Measurements from ENCODE around the gene ACR. TPM values are rescaled to one million over a fixed set of nuclear protein-coding genes. Genes with fewer than 3 reads are reported as not detected.

Gene ACR
- total RNA-seq, 1 experiment from 2014 or later = not detected

- no peak overlapping the region for H2AFZ ChIP-seq
- DNase-seq = peak; percentile 28 to 49
Measured at GRCh38 chr22:50731811-50732624, 6.0 kb upstream of the ACR start.

DNA sequence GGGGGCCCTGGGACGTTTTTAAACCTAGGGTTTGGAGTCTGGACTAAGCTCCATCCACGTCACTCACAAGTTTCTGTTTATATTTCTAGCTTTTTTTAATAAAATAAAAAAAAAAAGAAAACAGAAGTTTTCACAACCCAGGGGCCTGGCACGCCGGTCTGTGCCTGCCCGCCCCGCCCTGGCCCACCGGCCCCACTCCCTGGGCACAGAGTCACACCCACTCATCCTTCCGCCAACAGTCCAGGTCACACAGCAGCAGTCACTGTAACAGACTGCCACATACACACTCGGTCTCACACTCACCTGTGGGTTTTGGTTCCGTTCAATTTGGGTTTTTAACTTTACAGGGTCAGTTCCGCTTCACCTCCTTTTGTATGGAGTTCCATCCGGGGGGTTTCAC lies 5.3 kb upstream of the ACR start:
- ChIA-PET CTCF (no interaction called here), POLR2A (ENCODE audit: unreplicated experiment) (no interaction called here)
- TF ChIP-seq, protein P1, sequence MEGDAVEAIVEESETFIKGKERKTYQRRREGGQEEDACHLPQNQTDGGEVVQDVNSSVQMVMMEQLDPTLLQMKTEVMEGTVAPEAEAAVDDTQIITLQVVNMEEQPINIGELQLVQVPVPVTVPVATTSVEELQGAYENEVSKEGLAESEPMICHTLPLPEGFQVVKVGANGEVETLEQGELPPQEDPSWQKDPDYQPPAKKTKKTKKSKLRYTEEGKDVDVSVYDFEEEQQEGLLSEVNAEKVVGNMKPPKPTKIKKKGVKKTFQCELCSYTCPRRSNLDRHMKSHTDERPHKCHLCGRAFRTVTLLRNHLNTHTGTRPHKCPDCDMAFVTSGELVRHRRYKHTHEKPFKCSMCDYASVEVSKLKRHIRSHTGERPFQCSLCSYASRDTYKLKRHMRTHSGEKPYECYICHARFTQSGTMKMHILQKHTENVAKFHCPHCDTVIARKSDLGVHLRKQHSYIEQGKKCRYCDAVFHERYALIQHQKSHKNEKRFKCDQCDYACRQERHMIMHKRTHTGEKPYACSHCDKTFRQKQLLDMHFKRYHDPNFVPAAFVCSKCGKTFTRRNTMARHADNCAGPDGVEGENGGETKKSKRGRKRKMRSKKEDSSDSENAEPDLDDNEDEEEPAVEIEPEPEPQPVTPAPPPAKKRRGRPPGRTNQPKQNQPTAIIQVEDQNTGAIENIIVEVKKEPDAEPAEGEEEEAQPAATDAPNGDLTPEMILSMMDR (conservative IDR thresholded peaks at IDR 0.05) = no peak
- TF ChIP-seq EZH2 (IDR thresholded peaks at IDR 0.05; ENCODE audit: low read depth) = no peak
- Histone ChIP-seq H4K20me1 (ENCODE audit: insufficient read depth) (peaks cover 4% of the 10 kb centered on the region; the same call in 1 of the 2 replicates), H2AFZ (no peak overlapping the region), H3F3A (ENCODE audit: insufficient read depth, low read depth) (no peaks in the 10 kb centered on the region), H3K36me3 (ENCODE audit: low read depth) (no peaks in the 10 kb centered on the region), H3K27me3 (ENCODE audit: insufficient read depth, low read depth) (0 out of 2 replicates have a peak, but pooled peaks cover under 1% of the 10 kb centered on the region), H3K79me2 (ENCODE audit: low read depth) (no peaks in the 10 kb centered on the region), H3K4me1 (replicated peaks; ENCODE audit: insufficient read depth) (no peaks in the 10 kb centered on the region), H3K9me3 (ENCODE audit: insufficient read depth, low read depth) (no peaks in the 10 kb centered on the region), H3K4me3 (no peak overlapping the region), H3K27ac (no peak overlapping the region), H3K9me2 (ENCODE audit: insufficient read depth) (no peaks in the 10 kb centered on the region), H3K4me2 (no peak overlapping the region)
- intact Hi-C loops (cut with micrococcal nuclease; ENCODE audit: unreplicated experiment) = no loop called here
- no TSS peak for BruUV-seq (replicated peaks)
- no peak for DNase-seq

More at GRCh38 chr22:50731811-50732624, 6.0 kb upstream of the ACR start:
- CTCF ChIA-PET = no interaction called here
- H3K27ac ChIP-seq = no peak overlapping the region
- no peaks in the 10 kb centered on the region for H3K36me3 ChIP-seq (ENCODE audit: low read depth)
- no peaks in the 10 kb centered on the region for H3K27me3 ChIP-seq (ENCODE audit: insufficient read depth, low read depth)
- H3K79me2 ChIP-seq (ENCODE audit: low read depth) = no peaks in the 10 kb centered on the region
- POLR2A ChIA-PET (ENCODE audit: unreplicated experiment) = no interaction called here
- H3F3A ChIP-seq (ENCODE audit: insufficient read depth, low read depth) = no peaks in the 10 kb centered on the region
- no peaks in the 10 kb centered on the region for H3K9me2 ChIP-seq (ENCODE audit: insufficient read depth)
- intact Hi-C loops (cut with micrococcal nuclease; ENCODE audit: unreplicated experiment) = no loop called here
- H3K4me3 ChIP-seq = no peak overlapping the region
- TF ChIP-seq, protein P1 (conservative IDR thresholded peaks at IDR 0.05) = peak; percentile 91
- TF ChIP-seq EZH2 (IDR thresholded peaks at IDR 0.05; ENCODE audit: low read depth) = no peak
- peaks cover 4% of the 10 kb centered on the region; the same call in 1 of the 2 replicates for H4K20me1 ChIP-seq (ENCODE audit: insufficient read depth)
- H3K4me2 ChIP-seq = no peak overlapping the region
- no peaks in the 10 kb centered on the region for H3K4me1 ChIP-seq (replicated peaks; ENCODE audit: insufficient read depth)
- BruUV-seq (replicated peaks) = no TSS peak
- H3K9me3 ChIP-seq (ENCODE audit: insufficient read depth, low read depth) = no peaks in the 10 kb centered on the region

- no peaks in the 10 kb centered on the region for H3K36me3 ChIP-seq (ENCODE audit: low read depth)
- H3K4me2 ChIP-seq = no peak overlapping the region
- no peaks in the 10 kb centered on the region for H3K4me1 ChIP-seq (replicated peaks; ENCODE audit: insufficient read depth)
- intact Hi-C loops (cut with micrococcal nuclease; ENCODE audit: unreplicated experiment) = no loop called here
- no peak overlapping the region for H3K4me3 ChIP-seq
- H3F3A ChIP-seq (ENCODE audit: insufficient read depth, low read depth) = no peaks in the 10 kb centered on the region
- H3K27ac ChIP-seq = no peak overlapping the region
- DNase-seq = no peak
- 0 out of 2 replicates have a peak, but pooled peaks cover 5% of the 10 kb centered on the region for H3K27me3 ChIP-seq (ENCODE audit: insufficient read depth, low read depth)
- ChIA-PET POLR2A (ENCODE audit: unreplicated experiment) (no interaction called here), CTCF (no interaction called here)
- no TSS peak for BruUV-seq (replicated peaks)
- peaks cover 3% of the 10 kb centered on the region; the same call in 1 of the 2 replicates for H4K20me1 ChIP-seq (ENCODE audit: insufficient read depth)
- no peaks in the 10 kb centered on the region for H3K9me3 ChIP-seq (ENCODE audit: insufficient read depth, low read depth)
- H3K9me2 ChIP-seq (ENCODE audit: insufficient read depth) = no peaks in the 10 kb centered on the region
- H3K79me2 ChIP-seq (ENCODE audit: low read depth) = no peaks in the 10 kb centered on the region
- H2AFZ ChIP-seq = no peak overlapping the region
- no peak for TF ChIP-seq EZH2 (IDR thresholded peaks at IDR 0.05; ENCODE audit: low read depth)
- TF ChIP-seq, protein P1 (conservative IDR thresholded peaks at IDR 0.05) = no peak
Measured at GRCh38 chr22:50733521-50734342, 4.3 kb upstream of the ACR start.

Data from PC-9 (cell line).